Fibroblast of skin of right biceps (primary cell): ENCODE measurements around the gene CBLN3.

Experiments
- DNase-seq: peaks from one replicate; pipeline ENCODE4 v3.0.0-alpha.2; 2013

CBLN3 gene

GRCh38 chr14:24438223-24439097 is 9.0 kb upstream of the CBLN3 start:
- DNase-seq, result no peak

GRCh38 chr14:24437736-24438067 is 8.2 kb upstream of the CBLN3 start:
- DNase-seq, result no peak

- DNase-seq, result no peak
Observed at GRCh38 chr14:24437020-24437735, 7.7 kb upstream of the CBLN3 start.

- DNase-seq, result peak; percentile 68
Observed at GRCh38 chr14:24436355-24437019, 7.0 kb upstream of the CBLN3 start.

GRCh38 chr14:24435998-24436354 is 6.5 kb upstream of the CBLN3 start:
- no peak for DNase-seq

- DNase-seq, result no peak
Observed at GRCh38 chr14:24435192-24435810, 5.8 kb upstream of the CBLN3 start.

- no peak for DNase-seq
Observed at GRCh38 chr14:24434676-24435075, 5.2 kb upstream of the CBLN3 start.

- no peak for DNase-seq
Observed at GRCh38 chr14:24434036-24434435, 4.6 kb upstream of the CBLN3 start.

- DNase-seq, result no peak
Observed at GRCh38 chr14:24432259-24433131, 3.0 kb upstream of the CBLN3 start.

- peak; percentile 91 for DNase-seq
Observed at GRCh38 chr14:24431569-24432258, 2.2 kb upstream of the CBLN3 start.

- DNase-seq, result peak; percentile 54
Observed at GRCh38 chr14:24430682-24431568, 1.5 kb upstream of the CBLN3 start.

GRCh38 chr14:24430143-24430681 is 744 bp upstream of the CBLN3 start:
- DNase-seq, result peak; percentile 80

- peak; percentile 17 for DNase-seq
Observed at GRCh38 chr14:24428628-24429394, 657 bp downstream of the CBLN3 start.

- no peak for DNase-seq
Observed at GRCh38 chr14:24427537-24428508, 1.6 kb downstream of the CBLN3 start.

- DNase-seq, result no peak
Observed at GRCh38 chr14:24426912-24427536, 2.4 kb downstream of the CBLN3 start.

GRCh38 chr14:24426150-24426911 is 3.1 kb downstream of the CBLN3 start:
- DNase-seq, result no peak

GRCh38 chr14:24425704-24426103 is 3.8 kb downstream of the CBLN3 start:
- DNase-seq, result peak; percentile 78
